ENCODE measurements around the gene NADSYN1.

- TF ChIP-seq CTCF (IDR thresholded peaks at IDR 0.05 in 8 of 11, conservative IDR thresholded peaks at IDR 0.05 in 3 of 11) (no peak), POLR2AphosphoS5 (IDR thresholded peaks at IDR 0.05) (no peak), POLR2A (IDR thresholded peaks at IDR 0.05) (no peak)
Observed at GRCh38 chr11:71538666-71538990, 85.6 kb downstream of the NADSYN1 start.

All from spleen (tissue), 7 donors.